SK-N-SH treated with all-trans-retinoic acid at 6 μM for 48 hours (cell line): ENCODE results near the gene ERVW-1.
"Not testable (repeated sequence)": the region's sequence is repeated elsewhere in the genome, so short reads cannot be mapped to it uniquely, and the experiment has no call there.

Source experiments
- ATAC-seq: fragments of 200-7000 bp; cut with Tn5 transposase; 3 replicates; pipeline ENCODE4 v1.9.1; 2020; ENCODE audit warnings: mild to moderate bottlenecking, moderate library complexity
- BACH2 ChIP-seq: fragments of 250-450 bp; sonication (Bioruptor Pico); IDR thresholded peaks from 2 replicates; pipeline ENCODE4 v1.9.0; 2021; ENCODE audit warnings: mild to moderate bottlenecking, borderline replicate concordance
- CSDC2 ChIP-seq: fragments of 250-450 bp; sonication (Bioruptor Pico); IDR thresholded peaks from 2 replicates; pipeline ENCODE4 v1.5.0; 2020; ENCODE audit warnings: mild to moderate bottlenecking, moderate library complexity
- GLIS3 ChIP-seq: fragments of 250-450 bp; sonication (Bioruptor Pico); IDR thresholded peaks from 2 replicates; pipeline ENCODE4 v1.5.0; 2020; ENCODE audit warnings: mild to moderate bottlenecking, moderate library complexity
- ISL1 ChIP-seq: fragments of 250-450 bp; sonication (Bioruptor Pico); IDR thresholded peaks from 2 replicates; pipeline ENCODE4 v2.1.2; 2022; ENCODE audit warnings: mild to moderate bottlenecking, moderate library complexity
- OSR1 ChIP-seq: fragments of 250-450 bp; sonication (Bioruptor Pico); IDR thresholded peaks from 2 replicates; pipeline ENCODE4 v1.8.0; 2022; ENCODE audit warnings: moderate library complexity, mild to moderate bottlenecking, inconsistent platforms
- PPARA ChIP-seq: fragments of 250-450 bp; sonication (Bioruptor Pico); IDR thresholded peaks from 2 replicates; pipeline ENCODE4 v1.5.0; 2020; ENCODE audit warnings: mild to moderate bottlenecking, borderline replicate concordance
- TCF4 ChIP-seq: fragments of 250-450 bp; sonication (Bioruptor Pico); IDR thresholded peaks from 2 replicates; pipeline ENCODE4 v1.8.0; 2021; ENCODE audit warnings: mild to moderate bottlenecking, moderate library complexity, borderline replicate concordance
- TOX ChIP-seq: fragments of 250-450 bp; sonication (Bioruptor Pico); IDR thresholded peaks from 2 replicates; pipeline ENCODE4 v1.8.0; 2021; ENCODE audit warnings: mild to moderate bottlenecking, moderate library complexity, borderline replicate concordance
- ZC3H10 ChIP-seq: fragments of 250-450 bp; sonication (Bioruptor Pico); IDR thresholded peaks from 2 replicates; pipeline ENCODE4 v1.5.1; 2021; ENCODE audit warnings: mild to moderate bottlenecking, moderate library complexity
- ZFP3 ChIP-seq: fragments of 250-450 bp; sonication (Bioruptor Pico); IDR thresholded peaks from 2 replicates; pipeline ENCODE4 v1.5.0; 2020; ENCODE audit warnings: mild to moderate bottlenecking, moderate library complexity
- ZFP30 ChIP-seq: fragments of 450-650 bp; formaldehyde crosslinking; IDR thresholded peaks from 2 replicates; pipeline ENCODE4 v1.5.0; 2022; ENCODE audit warnings: mild to moderate bottlenecking, moderate library complexity
- ZNF565 ChIP-seq: fragments of 450-650 bp; formaldehyde crosslinking; conservative IDR thresholded peaks from 2 replicates; pipeline ENCODE4 v1.5.0; 2020; ENCODE audit warnings: low read depth, mild to moderate bottlenecking, moderate library complexity
- ZNF8 ChIP-seq: fragments of 450-650 bp; formaldehyde crosslinking; IDR thresholded peaks from 2 replicates; pipeline ENCODE4 v1.5.0; 2020; ENCODE audit warnings: mild to moderate bottlenecking, moderate library complexity
- TF ChIP-seq, protein P1 (sequence below): fragments of 250-450 bp; sonication (Bioruptor Pico); IDR thresholded peaks from 2 replicates; pipeline ENCODE4 v1.5.0; 2020; ENCODE audit warnings: mild to moderate bottlenecking, moderate library complexity
- TF ChIP-seq, protein P2 (sequence below): fragments of 250-450 bp; sonication (Bioruptor Pico); IDR thresholded peaks from 2 replicates; pipeline ENCODE4 v1.8.0; 2020; ENCODE audit warnings: mild to moderate bottlenecking, moderate library complexity, borderline replicate concordance
- TF ChIP-seq, protein P3 (sequence below): fragments of 250-450 bp; sonication (Bioruptor Pico); IDR thresholded peaks from 2 replicates; pipeline ENCODE4 v1.5.1; 2020; ENCODE audit warnings: low read depth, mild to moderate bottlenecking, moderate library complexity
- TF ChIP-seq, protein P4 (sequence below): fragments of 250-450 bp; sonication (Bioruptor Pico); IDR thresholded peaks from 2 replicates; pipeline ENCODE4 v1.5.1; 2021; ENCODE audit warnings: mild to moderate bottlenecking, moderate library complexity
- TF ChIP-seq, protein P5 (sequence below): fragments of 250-450 bp; sonication (Bioruptor Pico); IDR thresholded peaks from 2 replicates; pipeline ENCODE4 v1.8.0; 2021; ENCODE audit warnings: low read depth, mild to moderate bottlenecking, moderate library complexity, borderline replicate concordance

ERVW-1 gene

DNA sequence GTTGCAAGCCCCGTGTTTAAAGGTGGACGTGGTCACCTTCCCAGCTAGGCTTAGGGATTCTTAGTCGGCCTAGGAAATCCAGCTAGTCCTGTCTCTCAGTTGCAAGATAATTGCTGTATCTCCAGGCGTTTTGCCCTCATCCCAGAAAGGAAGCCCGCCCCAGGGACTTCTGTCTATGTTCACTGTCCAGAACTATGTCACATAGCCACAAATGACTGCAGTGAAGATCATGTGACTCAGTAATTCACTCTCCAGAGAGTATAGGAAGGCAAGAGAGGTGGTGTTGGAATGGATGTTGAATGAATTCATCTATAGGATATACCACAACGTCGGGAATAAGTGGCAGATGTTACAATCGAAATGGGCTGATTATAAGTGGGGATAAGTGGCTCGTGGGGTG lies 349 bp upstream of the ERVW-1 start:
- TF ChIP-seq ZFP30 (no peak), ZNF8 (CRISPR knock-in tag) (no peak), TCF4 (CRISPR knock-in tag) (no peak), PPARA (CRISPR knock-in tag) (no peak), GLIS3 (CRISPR knock-in tag) (no peak), ZFP3 (CRISPR knock-in tag) (no peak), BACH2 (no peak), ZC3H10 (CRISPR knock-in tag) (no peak), OSR1 (CRISPR knock-in tag) (no peak)
- TF ChIP-seq, protein P1, sequence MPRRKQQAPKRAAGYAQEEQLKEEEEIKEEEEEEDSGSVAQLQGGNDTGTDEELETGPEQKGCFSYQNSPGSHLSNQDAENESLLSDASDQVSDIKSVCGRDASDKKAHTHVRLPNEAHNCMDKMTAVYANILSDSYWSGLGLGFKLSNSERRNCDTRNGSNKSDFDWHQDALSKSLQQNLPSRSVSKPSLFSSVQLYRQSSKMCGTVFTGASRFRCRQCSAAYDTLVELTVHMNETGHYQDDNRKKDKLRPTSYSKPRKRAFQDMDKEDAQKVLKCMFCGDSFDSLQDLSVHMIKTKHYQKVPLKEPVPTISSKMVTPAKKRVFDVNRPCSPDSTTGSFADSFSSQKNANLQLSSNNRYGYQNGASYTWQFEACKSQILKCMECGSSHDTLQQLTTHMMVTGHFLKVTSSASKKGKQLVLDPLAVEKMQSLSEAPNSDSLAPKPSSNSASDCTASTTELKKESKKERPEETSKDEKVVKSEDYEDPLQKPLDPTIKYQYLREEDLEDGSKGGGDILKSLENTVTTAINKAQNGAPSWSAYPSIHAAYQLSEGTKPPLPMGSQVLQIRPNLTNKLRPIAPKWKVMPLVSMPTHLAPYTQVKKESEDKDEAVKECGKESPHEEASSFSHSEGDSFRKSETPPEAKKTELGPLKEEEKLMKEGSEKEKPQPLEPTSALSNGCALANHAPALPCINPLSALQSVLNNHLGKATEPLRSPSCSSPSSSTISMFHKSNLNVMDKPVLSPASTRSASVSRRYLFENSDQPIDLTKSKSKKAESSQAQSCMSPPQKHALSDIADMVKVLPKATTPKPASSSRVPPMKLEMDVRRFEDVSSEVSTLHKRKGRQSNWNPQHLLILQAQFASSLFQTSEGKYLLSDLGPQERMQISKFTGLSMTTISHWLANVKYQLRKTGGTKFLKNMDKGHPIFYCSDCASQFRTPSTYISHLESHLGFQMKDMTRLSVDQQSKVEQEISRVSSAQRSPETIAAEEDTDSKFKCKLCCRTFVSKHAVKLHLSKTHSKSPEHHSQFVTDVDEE (CRISPR knock-in tag) = no peak
- TF ChIP-seq, protein P2, sequence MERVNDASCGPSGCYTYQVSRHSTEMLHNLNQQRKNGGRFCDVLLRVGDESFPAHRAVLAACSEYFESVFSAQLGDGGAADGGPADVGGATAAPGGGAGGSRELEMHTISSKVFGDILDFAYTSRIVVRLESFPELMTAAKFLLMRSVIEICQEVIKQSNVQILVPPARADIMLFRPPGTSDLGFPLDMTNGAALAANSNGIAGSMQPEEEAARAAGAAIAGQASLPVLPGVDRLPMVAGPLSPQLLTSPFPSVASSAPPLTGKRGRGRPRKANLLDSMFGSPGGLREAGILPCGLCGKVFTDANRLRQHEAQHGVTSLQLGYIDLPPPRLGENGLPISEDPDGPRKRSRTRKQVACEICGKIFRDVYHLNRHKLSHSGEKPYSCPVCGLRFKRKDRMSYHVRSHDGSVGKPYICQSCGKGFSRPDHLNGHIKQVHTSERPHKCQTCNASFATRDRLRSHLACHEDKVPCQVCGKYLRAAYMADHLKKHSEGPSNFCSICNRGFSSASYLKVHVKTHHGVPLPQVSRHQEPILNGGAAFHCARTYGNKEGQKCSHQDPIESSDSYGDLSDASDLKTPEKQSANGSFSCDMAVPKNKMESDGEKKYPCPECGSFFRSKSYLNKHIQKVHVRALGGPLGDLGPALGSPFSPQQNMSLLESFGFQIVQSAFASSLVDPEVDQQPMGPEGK (CRISPR knock-in tag) = no peak
- TF ChIP-seq, protein P3, sequence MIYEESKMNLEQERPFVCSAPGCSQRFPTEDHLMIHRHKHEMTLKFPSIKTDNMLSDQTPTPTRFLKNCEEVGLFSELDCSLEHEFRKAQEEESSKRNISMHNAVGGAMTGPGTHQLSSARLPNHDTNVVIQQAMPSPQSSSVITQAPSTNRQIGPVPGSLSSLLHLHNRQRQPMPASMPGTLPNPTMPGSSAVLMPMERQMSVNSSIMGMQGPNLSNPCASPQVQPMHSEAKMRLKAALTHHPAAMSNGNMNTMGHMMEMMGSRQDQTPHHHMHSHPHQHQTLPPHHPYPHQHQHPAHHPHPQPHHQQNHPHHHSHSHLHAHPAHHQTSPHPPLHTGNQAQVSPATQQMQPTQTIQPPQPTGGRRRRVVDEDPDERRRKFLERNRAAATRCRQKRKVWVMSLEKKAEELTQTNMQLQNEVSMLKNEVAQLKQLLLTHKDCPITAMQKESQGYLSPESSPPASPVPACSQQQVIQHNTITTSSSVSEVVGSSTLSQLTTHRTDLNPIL (CRISPR knock-in tag) = no peak
- TF ChIP-seq, protein P4, sequence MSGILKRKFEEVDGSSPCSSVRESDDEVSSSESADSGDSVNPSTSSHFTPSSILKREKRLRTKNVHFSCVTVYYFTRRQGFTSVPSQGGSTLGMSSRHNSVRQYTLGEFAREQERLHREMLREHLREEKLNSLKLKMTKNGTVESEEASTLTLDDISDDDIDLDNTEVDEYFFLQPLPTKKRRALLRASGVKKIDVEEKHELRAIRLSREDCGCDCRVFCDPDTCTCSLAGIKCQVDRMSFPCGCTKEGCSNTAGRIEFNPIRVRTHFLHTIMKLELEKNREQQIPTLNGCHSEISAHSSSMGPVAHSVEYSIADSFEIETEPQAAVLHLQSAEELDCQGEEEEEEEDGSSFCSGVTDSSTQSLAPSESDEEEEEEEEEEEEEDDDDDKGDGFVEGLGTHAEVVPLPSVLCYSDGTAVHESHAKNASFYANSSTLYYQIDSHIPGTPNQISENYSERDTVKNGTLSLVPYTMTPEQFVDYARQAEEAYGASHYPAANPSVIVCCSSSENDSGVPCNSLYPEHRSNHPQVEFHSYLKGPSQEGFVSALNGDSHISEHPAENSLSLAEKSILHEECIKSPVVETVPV = no peak
- TF ChIP-seq, protein P5, sequence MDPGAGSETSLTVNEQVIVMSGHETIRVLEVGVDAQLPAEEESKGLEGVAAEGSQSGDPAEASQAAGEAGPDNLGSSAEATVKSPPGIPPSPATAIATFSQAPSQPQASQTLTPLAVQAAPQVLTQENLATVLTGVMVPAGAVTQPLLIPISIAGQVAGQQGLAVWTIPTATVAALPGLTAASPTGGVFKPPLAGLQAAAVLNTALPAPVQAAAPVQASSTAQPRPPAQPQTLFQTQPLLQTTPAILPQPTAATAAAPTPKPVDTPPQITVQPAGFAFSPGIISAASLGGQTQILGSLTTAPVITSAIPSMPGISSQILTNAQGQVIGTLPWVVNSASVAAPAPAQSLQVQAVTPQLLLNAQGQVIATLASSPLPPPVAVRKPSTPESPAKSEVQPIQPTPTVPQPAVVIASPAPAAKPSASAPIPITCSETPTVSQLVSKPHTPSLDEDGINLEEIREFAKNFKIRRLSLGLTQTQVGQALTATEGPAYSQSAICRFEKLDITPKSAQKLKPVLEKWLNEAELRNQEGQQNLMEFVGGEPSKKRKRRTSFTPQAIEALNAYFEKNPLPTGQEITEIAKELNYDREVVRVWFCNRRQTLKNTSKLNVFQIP (CRISPR knock-in tag) = no peak
- TF ChIP-seq, all 23 proteins: peak for 0
- ATAC-seq = no peak

DNA sequence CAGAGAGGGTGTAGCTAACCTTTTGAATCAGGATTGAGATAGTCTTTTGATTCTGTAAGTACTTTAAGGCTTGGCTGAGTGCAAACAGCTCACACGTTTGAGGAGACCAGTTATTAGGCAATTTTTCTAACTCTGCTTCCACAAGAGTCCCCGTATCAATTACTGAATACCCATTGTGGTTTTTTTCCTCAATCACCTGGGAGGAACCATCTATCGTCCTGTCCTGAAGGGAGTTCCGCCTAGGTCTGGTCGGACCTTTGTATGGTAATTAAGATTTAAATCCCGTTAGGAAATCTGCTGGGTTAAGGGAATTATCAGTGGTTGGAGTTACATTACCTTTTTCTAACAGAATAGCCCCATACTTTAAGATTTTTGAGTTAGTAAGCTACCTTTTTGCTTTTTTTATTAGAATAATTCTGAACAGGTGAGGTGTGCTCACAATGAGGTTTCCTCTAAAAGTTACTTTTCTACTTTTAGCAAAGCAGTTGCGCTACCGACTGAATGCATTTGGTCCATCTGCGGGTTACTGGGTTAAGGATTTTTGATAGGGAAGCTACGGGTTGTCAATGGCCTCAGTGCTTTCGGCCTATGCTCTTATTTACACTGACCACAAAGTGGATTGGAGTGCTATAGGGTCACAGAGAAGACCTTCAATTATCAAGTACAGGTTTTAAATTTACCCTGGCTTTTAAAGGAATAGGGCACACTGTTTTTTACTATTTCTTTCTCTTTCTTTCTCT lies 1.7 kb downstream of the ERVW-1 start:
- not testable (repeated sequence) for ATAC-seq

DNA sequence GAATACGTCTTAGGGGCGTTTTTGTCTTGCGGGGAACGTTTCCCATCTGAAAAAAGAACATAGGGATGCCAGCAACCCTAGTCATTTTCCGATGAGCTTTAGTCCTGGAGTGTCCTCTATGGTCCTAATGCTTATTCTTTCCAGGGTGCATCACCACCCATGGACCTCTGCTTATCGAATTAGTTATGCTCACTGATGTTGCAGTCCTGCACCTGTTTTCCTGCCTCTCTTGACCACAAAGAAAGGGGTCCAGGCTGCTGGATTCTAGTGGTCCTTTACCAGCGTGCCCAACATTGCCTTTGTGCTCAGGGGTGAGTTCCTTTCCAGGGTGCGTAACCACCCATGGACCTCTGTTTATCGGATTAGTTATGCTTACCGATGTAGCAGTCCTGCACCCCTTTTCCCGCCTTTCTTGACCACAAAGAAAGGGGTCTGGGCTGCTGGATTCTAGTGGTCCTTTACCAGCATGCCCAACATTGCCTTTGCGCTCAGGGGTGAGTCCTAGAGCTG lies 2.4 kb downstream of the ERVW-1 start:
- ATAC-seq = not testable (repeated sequence)

DNA sequence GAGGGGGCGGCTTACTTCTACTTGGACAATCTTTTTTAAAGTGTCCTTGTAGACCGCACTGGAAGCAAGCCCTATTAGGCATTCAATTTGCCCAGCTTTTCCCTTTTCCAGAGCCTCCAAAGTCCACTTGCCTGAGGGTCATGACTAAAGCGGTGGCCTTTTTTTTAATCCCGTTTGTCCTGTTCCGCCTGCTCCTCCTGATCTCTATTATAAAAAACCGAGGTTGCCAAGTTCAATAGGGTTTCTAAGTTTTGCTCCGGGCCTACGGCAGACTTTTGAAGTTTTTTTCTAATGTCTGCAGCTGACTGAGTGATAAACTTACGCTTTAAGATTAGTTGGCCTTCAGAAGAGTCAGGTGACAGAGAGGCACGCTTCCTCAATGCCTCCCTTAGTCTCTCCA lies 3.8 kb downstream of the ERVW-1 start:
- ATAC-seq = not testable (repeated sequence)

DNA sequence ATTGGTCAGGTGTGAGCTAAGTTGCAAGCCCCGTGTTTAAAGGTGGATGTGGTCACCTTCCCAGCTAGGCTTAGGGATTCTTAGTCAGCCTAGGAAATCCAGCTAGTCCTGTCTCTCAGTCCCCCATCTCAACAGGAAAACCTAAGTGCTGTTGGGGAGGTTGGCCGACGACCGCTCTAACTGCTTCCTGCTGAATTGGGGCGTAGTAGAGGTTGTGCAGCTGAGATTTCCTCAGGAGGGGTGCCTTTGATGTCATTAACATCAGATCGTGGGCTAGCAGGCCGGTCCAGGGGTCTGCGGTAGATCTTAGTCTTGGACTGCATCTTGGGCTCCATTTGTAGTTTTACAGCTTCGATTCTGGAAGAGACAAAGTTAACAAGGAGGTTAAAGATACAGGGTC lies 9.2 kb downstream of the ERVW-1 start:
- ATAC-seq = not testable (repeated sequence)

DNA sequence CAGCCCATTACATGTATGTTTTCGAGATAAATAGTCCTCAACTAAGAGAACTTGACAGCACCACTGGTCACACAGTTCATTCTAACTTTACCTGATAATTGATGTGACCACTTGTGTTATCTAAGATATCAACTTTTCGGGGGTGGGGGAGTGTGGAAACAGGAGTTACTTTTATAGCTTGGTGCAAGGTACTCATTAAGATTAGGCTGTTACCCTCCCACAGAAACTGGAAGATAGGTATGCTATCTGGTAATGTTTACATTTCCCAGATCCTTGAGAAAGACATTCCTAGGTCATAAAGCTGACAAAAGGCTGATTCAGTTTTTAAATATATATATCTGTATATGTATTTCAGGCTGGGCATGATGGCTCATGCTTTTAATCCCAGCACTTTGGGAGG lies 11.1 kb downstream of the ERVW-1 start:
- no peak for ATAC-seq
- TF ChIP-seq, protein P3 (CRISPR knock-in tag) = no peak
- TF ChIP-seq ZFP3 (CRISPR knock-in tag) = no peak
- TF ChIP-seq ISL1 (CRISPR knock-in tag) = no peak
- TF ChIP-seq PPARA (CRISPR knock-in tag) = no peak
- TF ChIP-seq CSDC2 = no peak
- TF ChIP-seq GLIS3 (CRISPR knock-in tag) = no peak
- no peak for TF ChIP-seq ZNF8 (CRISPR knock-in tag)
- no peak for TF ChIP-seq TCF4 (CRISPR knock-in tag)
- TF ChIP-seq, protein P4 = no peak
- no peak for TF ChIP-seq TOX (CRISPR knock-in tag)
- TF ChIP-seq ZNF565 (CRISPR knock-in tag) = no peak
